ENCODE data around the gene SGK2. TPM values are rescaled to one million over a fixed set of nuclear protein-coding genes. Genes with fewer than 3 reads are reported as not detected.

Gene SGK2
- total RNA-seq, 4 donors from 2014 or later = 0.33 to 1.2 (median 0.76) TPM

DNA sequence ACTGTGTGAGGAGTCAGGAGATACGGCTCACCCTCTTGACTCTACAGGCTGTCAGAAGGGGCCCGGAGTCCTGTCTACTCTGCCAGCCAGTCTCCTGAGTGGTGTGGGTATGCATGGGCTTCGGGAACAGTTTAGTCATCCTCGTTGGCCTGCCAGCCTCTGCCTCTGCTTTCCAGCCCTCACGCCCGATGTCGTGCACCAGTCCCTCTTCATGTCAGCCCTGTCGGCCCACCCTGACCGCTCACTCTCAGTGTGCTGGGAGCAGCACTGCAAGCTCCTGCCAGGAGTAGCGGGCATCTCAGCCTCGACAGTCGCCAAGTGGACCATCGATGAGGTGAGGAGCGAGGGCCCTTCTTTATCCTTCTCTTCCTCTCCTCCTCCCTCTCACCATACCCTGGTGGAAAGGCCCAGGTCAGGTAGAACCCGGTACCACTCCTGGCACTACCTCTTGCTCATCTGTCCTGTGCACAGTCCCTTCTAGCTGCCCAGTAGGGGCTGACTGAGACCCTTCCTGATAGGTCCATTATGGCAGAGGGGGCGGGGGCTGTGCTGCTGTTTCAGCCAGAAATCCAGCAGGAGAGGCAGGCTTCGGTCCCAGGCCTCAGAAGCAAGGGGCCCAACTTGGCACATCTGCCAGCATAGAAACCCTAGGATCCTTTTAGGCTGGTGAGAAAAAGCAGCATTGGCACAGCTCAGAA lies 18.7 kb upstream of the SGK2 start:
- DNase-seq = no peak
- Histone ChIP-seq H3K9me3 (no peaks in the 10 kb centered on the region), H3K4me1 (no peaks in the 10 kb centered on the region), H3K4me3 (replicated peaks in 1 of 3) (no peak overlapping the region), H3K36me3 (no peaks in the 10 kb centered on the region), H3K27me3 (no peaks in the 10 kb centered on the region), H3K27ac (no peak overlapping the region)
- intact Hi-C loops (cut with DNase I) = loop anchor here (10.0 kb wide), 1 partner anchor 545 kb away; no protein-coding TSS in a partner anchor
- 88 to 92% methylated on average over 14 to 15 of the region's 17 CpGs for WGBS, 2 donors
- TF ChIP-seq, protein P1, sequence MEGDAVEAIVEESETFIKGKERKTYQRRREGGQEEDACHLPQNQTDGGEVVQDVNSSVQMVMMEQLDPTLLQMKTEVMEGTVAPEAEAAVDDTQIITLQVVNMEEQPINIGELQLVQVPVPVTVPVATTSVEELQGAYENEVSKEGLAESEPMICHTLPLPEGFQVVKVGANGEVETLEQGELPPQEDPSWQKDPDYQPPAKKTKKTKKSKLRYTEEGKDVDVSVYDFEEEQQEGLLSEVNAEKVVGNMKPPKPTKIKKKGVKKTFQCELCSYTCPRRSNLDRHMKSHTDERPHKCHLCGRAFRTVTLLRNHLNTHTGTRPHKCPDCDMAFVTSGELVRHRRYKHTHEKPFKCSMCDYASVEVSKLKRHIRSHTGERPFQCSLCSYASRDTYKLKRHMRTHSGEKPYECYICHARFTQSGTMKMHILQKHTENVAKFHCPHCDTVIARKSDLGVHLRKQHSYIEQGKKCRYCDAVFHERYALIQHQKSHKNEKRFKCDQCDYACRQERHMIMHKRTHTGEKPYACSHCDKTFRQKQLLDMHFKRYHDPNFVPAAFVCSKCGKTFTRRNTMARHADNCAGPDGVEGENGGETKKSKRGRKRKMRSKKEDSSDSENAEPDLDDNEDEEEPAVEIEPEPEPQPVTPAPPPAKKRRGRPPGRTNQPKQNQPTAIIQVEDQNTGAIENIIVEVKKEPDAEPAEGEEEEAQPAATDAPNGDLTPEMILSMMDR (IDR thresholded peaks at IDR 0.05) = no peak
- TF ChIP-seq POLR2A (IDR thresholded peaks at IDR 0.05) = no peak

DNA sequence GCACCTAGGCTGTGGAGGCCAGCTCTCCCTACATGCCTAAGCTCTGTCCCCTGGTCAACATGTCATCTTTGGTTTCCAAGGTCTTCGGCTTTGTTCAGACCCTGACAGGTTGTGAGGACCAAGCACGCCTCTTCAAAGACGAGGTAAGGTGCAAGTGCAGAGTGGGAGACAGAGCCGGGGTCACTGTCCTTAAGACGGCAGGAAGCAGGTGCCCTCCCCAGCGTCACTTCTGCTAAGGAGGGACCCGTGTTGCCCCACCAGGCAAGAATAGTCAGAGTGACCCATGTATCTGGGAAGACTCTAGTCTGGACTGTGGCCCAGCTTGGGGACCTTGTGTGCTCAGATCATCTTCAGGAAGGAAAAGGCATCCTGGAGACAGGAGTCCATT lies 18.2 kb upstream of the SGK2 start:
- WGBS, 2 donors = 86 to 95% methylated on average over 6 to 7 of the region's 7 CpGs
- no peak for TF ChIP-seq POLR2A (IDR thresholded peaks at IDR 0.05)
- TF ChIP-seq, protein P1 (IDR thresholded peaks at IDR 0.05) = no peak
- intact Hi-C loops (cut with DNase I) = no loop called here
- H3K4me3 ChIP-seq (replicated peaks in 1 of 3) = no peak overlapping the region
- no peaks in the 10 kb centered on the region for H3K27me3 ChIP-seq
- H3K4me1 ChIP-seq = no peaks in the 10 kb centered on the region
- H3K9me3 ChIP-seq = no peaks in the 10 kb centered on the region
- no peak for DNase-seq
- no peaks in the 10 kb centered on the region for H3K36me3 ChIP-seq
- no peak overlapping the region for H3K27ac ChIP-seq

DNA sequence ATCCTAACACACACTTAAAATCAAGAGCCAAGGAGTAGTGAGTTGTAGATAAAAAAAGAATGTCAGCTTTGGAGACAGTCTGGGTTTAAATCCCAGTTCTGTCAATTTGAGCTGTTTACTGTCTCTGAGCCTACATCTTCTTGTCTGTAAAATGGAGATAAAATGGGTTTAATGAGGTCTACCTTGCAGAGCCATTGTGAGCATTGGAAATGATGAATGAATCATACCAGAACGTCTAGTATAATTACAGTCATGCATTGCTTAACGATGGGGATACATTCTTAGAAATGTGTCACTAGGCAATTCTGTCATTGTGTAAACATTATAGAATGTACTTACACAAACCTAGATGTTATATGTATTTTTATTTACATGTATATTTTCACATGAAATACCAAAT lies 17.6 kb upstream of the SGK2 start:
- WGBS, 2 donors = 77 to 82% methylated on average over 2 of the region's 2 CpGs
- H3K27me3 ChIP-seq = no peaks in the 10 kb centered on the region
- intact Hi-C loops (cut with DNase I) = no loop called here
- H3K9me3 ChIP-seq = no peaks in the 10 kb centered on the region
- no peak for DNase-seq
- no peak overlapping the region for H3K27ac ChIP-seq
- H3K4me1 ChIP-seq = no peaks in the 10 kb centered on the region
- no peaks in the 10 kb centered on the region for H3K36me3 ChIP-seq
- no peak for TF ChIP-seq POLR2A (IDR thresholded peaks at IDR 0.05)
- TF ChIP-seq, protein P1 (IDR thresholded peaks at IDR 0.05) = no peak
- H3K4me3 ChIP-seq (replicated peaks in 1 of 3) = no peak overlapping the region

DNA sequence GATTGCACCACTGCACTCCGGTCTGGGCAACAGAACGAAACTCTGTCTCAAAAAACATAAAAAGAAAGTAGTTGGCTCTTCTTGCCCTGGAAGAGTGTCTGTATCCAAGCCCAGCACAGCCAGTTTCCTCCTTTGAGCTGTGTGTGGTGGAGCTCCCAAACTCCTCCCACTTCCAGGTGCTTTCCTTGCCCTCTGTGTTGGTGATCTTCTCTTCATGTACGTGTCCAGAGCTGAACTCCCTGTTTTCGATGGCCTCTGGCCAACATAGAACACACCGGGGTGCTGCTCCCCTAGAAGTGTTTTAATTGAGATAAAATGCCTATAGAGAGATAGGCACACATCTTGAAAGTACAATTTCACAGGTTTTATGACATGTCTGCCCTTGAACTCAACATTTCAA lies 16.7 kb upstream of the SGK2 start:
- no peaks in the 10 kb centered on the region for H3K36me3 ChIP-seq
- H3K27ac ChIP-seq = no peak overlapping the region
- no peak for DNase-seq
- no peak for TF ChIP-seq POLR2A (IDR thresholded peaks at IDR 0.05)
- TF ChIP-seq, protein P1 (IDR thresholded peaks at IDR 0.05) = no peak
- H3K4me3 ChIP-seq (replicated peaks in 1 of 3) = no peak overlapping the region
- no peaks in the 10 kb centered on the region for H3K9me3 ChIP-seq
- no peaks in the 10 kb centered on the region for H3K27me3 ChIP-seq
- intact Hi-C loops (cut with DNase I) = no loop called here
- WGBS, 2 donors = 87 to 91% methylated on average over 5 of the region's 5 CpGs
- H3K4me1 ChIP-seq = no peaks in the 10 kb centered on the region

DNA sequence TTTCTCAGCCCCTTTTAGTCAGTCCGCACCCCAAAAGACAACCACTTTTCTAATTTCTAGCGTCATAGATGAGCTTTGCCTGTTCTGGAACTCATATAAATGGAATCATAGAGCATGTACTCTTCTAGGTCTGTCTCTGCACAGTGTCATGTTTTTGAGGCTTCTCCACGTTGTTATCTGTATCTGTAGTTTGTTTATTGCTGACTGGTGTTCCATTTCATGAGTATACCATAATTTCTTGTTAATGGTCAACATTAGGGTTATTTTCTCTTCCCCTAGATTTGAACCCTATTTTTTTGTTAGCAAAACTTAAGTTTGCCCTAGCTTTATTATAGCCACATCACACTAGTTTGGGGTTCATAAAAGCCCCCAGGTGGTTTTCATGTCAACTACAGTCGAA lies 16.2 kb upstream of the SGK2 start:
- Histone ChIP-seq H3K27ac (no peak overlapping the region), H3K36me3 (no peaks in the 10 kb centered on the region), H3K4me1 (no peaks in the 10 kb centered on the region), H3K9me3 (no peaks in the 10 kb centered on the region), H3K27me3 (no peaks in the 10 kb centered on the region), H3K4me3 (replicated peaks in 1 of 3) (no peak overlapping the region)
- no peak for DNase-seq
- WGBS, 2 donors = 69 to 81% methylated on average over 4 of the region's 4 CpGs
- TF ChIP-seq POLR2A (IDR thresholded peaks at IDR 0.05) = no peak
- TF ChIP-seq, protein P1 (IDR thresholded peaks at IDR 0.05) = no peak
- intact Hi-C loops (cut with DNase I) = no loop called here
